IPS DF 19.7 (cell line): Measurements from ENCODE around the gene C9orf153.

Experiments
- DNase-seq: peaks from one replicate; pipeline ENCODE4 v3.0.0-alpha.2; 2013; ENCODE audit warnings: low read depth, low spot score

Gene C9orf153

DNA sequence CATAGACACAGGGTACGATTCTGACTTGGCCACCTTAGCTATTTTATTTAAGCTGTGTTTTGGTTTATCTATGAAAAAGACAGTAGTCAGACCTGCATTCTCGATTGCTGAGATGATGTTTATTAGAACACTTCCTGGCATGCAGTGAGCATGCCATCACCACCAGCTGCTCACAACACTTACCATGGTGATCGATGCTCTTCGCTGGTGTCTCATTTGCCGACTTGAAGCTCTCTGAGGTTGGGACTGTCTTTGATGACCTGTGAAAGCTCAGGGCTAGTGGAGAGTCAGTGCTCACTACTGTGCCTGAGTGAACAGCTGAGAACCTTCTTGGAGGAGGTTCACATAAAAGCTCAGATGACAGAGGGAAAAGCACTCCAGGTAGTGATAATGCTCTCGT is 4.4 kb upstream of the C9orf153 start:
- DNase-seq, result no peak

DNA sequence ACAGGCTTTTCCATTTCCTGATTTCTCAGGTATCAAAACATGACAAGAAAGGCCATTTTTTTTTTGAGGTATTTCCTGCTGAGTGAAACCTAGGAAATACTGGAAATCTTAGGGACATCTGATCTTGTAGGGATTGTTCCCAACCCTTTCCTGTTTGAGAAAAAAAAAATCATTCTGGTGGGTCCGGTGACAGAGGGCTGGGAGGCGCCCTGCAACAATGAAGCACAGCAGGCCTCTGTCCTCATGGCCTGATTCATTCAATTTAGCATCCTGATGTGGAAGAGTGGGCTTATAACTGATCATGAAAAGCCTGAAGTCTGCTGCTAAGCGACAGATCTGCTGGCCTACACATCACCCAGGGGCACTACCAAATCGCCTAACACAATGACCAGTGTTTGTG is 3.0 kb upstream of the C9orf153 start:
- DNase-seq, result no peak

DNA sequence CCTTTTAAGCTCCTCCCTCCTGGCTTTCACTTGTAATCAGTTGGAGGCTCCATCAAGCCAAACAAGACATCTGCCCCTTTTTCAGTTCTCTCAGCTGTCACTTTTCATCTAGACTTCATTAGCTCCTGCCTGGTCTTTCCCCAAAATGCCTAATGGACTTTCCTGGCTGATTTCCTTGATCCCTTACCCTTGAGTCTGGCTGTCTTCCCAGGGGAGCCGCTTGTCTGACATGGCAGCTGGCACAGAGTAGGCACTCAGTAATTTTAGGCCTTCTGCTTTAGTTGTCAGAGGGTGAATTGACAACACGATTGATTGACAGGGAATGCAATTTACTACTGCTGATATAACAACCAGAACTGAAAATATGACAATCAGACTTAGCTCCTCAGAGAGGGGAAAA is 2.1 kb downstream of the C9orf153 start:
- DNase-seq, result no peak

DNA sequence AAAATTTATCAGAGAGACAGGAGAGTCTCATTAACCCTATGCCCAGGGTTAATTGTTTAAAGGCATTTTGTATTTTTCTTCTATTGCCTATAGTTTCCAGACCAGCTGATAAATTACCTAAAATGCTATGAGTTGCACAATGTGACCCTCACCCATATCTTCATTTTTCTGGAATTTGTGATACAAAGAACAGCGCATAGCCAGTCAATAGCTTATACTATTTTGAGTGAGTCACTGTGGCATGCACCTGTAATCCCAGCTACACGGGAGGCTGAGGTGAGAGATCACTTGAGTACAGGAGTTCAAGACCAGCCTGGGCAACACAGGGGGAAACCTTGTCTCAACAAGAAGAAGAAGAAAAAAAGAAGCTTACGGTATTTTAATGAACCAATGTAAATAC is 2.8 kb downstream of the C9orf153 start:
- DNase-seq, result no peak

- DNase-seq, result no peak
Observed at GRCh38 chr9:86253577-86253976, 5.9 kb downstream of the C9orf153 start.

DNA sequence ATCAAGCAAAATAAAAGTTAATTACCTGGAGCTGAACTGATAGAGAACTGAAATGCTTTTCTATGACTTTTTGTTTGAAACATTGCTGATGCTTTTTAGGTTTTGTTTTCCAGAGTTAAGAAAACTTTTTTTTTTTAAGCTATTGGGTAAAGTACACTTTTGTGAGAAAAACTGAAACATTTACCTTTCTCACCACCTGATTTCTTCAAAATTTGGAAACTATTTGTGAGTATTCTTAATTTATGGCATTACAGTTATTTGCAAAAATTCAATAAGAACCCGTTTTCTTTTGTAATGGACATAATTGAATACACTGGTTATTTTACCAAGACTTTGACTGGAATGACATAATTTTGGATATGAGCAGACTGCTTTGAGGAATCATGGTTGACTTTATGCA is 6.6 kb downstream of the C9orf153 start:
- DNase-seq, result no peak

- no peak for DNase-seq
Observed at GRCh38 chr9:86250123-86250522, 9.3 kb downstream of the C9orf153 start.

DNA sequence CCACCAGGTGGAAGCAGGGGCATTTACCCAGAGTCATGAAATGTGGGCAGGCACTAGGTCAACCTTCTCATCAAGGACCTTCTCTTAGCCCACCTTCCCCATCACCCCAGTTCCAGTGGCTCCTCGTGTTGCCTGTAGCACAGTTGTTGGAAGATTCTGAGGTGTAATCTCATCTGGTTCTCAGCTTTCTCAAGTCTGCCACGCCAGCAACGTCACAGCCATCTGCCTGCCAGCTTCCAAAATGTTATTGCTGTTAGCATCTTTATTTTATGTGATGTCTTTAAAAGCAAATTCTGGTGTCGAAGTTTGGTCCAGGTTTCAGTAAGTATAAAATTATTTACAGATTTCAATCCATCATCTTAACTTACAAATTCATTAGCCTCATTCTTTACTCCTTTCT is 10.7 kb downstream of the C9orf153 start:
- no peak for DNase-seq

- DNase-seq, result no peak
Observed at GRCh38 chr9:86246752-86247161, 12.7 kb downstream of the C9orf153 start.

DNA sequence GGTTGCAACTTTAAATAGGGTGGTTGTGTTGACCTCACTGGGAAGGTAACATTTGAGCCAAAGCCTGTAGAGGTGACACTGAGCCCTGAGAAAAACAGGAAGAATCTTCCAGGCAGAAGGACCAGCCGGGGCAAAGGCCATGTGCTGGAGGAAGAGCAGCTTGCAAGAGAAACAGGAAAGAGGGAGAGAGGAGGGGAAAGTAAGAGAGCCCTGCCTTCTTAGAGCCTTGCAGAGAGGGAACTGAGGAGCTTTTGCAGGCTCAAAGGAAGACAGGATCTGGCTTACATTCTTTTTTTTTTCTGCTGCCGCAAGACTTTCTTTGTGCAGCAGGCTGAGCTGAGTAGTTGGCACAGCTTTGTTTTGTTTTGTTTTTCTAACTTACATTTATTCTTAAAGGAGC is 17.4 kb downstream of the C9orf153 start:
- no peak for DNase-seq

DNA sequence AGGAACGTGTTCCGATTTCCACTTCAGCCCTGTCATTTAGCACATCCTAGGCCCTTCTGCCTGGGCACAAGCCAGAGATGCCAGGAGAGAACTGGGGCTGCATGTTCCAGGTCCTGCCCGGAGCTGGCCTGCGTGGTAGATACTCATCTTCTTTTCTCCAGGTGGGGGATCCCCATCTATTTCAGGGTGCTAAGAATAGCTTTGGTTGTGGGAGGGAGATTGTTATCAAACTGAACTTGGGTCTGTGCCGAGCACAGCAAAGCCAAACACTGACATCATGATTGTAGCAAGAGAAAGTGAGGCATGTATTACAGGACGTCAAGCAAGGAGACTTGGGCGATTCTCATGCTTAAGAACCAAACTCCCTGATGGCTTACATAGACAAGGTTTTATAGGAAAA is 18.2 kb downstream of the C9orf153 start:
- DNase-seq, result no peak

- no peak for DNase-seq
Observed at GRCh38 chr9:86238861-86239770, 20.3 kb downstream of the C9orf153 start.

- no peak for DNase-seq
Observed at GRCh38 chr9:86230858-86231257, 28.6 kb downstream of the C9orf153 start.

- DNase-seq, result no peak
Observed at GRCh38 chr9:86222667-86223066, 36.8 kb downstream of the C9orf153 start.

DNA sequence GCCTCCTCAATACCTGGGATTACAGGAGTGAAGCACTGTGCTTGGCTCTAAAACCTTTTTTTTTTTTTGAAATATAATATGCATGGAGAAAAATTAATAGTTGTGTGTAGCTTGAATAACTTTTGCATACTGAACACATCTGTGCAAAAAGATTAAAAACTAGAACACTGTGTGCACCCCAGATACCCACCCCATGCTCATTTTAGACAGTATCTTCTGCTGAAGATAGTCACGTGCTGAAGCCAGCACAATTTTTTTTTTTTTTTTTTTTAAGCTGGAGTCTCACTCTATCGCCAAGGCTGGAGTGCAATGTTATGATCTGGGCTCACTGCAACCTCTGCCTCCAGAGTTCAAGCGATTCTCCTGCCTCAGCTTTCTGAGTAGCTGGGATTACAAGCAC is 39.9 kb downstream of the C9orf153 start:
- no peak for DNase-seq

DNA sequence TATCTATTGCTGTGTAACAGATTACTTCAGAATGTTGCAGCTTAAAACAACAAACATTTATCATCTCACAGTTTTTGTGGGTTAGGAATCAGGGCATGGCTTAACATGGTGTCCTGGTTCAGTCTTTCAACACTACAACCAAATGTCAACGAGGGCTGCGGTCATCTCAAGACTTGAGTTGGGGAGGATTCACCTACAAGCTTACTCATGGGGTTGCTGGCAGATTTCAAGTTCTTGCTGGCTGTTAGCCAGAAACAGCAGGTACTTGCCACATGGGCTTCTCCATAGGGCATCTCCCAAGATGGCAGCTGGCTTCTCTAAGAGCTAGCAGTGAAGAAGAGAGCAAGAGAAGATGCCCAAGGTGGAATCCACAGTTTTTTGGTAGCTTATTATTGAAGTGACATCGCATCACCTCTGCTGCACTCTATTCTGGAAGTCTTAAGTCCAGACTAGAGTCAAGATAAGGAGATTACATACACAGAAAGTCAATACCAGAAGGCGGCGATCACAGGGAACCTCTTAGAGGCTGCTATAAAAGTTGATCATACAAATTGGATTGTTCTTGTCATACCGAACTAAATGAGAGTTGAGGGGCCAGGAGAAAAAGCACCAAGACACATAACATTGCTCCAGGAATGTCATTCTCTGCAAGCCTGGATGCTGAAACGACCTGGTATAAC is 42.2 kb downstream of the C9orf153 start:
- no peak for DNase-seq

- DNase-seq, result no peak
Observed at GRCh38 chr9:86207193-86207592, 52.3 kb downstream of the C9orf153 start.

- DNase-seq, result no peak
Observed at GRCh38 chr9:86202338-86202882, 57.0 kb downstream of the C9orf153 start.

DNA sequence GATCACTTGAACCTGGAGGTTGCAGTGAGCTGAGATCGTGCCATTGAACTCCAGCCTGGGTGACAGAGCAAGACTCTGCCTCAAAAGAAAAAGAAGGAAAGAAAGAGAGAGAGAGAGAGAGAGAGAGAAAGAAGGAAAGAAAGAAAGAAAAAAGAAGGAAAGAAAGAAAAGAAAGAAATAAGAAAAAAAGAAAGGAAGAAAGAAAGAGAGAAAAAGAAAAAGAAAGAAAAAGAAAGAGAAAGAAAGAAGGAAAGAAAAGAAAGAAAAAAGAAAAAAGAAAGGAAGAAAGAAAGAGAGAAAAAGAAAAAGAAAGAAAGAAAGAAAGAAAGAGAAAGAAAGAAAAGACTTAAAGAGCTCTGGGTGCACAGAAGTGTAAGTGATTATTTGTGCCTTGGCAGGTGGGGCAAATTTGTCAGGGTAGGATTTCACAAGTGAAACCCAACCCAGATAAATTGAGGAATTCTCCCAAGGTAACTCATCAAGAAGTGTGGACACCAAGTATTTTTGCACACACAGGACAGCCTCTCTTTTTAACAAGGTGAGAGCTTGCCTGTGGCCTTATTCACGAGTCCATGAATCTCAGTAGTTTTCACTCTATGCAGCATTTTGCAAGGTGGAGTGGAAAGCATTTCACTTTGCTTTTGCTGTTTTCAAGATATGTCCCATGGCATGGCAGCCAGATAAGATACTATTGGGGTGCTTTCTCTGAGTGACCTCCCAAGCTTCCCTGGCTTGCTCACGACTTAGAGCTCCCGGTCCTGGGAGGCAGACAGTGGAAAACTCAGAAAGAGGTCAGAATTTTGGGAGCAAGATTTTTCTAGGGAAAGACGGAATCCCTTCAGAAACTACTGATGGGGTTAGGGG is 57.8 kb downstream of the C9orf153 start:
- no peak for DNase-seq

DNA sequence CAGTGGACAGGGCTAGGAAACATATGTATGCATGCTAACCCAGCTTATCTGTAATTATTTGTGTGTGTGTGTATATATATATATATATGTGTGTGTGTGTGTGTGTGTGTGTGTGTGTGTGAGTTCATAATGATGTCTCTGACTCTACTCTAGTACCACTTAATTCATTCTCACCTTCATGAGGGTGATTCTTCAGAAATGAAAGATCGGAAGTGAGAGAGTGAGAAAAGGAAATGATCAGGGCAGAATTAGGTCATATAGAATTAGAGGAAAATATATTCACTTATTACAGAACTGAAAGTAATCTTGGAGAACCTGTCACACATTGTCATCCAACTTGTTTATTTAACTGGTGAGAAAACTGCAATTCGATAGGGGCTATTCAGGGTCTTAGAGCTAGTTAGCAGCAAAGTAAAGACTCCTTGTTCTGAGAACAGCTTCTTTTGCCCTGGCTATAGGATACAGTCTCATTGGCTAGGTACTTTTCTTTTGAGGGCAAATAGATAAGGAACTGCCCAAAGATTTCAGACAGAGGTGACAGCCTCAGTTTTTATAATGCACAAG is 58.8 kb downstream of the C9orf153 start:
- no peak for DNase-seq

GRCh38 chr9:86193088-86193487 is 66.4 kb downstream of the C9orf153 start:
- no peak for DNase-seq
